ENCODE measurements around the gene IFI30. TPM values are rescaled to one million over a fixed set of nuclear protein-coding genes. Genes with fewer than 3 reads are reported as not detected.

Gene IFI30
- total and polyA plus RNA-seq, 2 experiments from 2014 or later = 27.4 to 34.4 TPM

DNA sequence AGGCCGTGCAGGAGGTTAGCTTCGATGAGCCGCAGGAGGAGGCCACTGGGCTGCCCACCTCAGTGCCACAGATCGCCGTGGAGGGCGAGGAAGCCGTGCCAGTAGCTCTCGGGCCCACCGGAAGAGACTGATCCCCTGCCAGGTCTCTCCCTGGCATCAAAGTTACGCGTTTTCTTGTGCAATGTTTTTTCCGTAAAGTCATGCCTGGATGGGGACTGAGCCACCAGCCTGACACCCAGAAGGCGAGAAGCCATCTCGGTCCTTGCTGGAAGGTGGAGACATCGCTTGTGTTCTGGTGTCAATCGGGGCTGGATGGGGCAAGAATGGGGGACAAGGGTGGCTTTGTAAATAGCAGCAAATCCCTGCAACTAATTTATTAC, 24.0 kb upstream of the IFI30 start:
- H3K79me2 ChIP-seq (replicated peaks; ENCODE audit: insufficient read depth) = peaks cover 5% of the 10 kb centered on the region
- Mint-ChIP-seq H3K27ac (no peak overlapping the region), H3K9me3 (no peaks in the 10 kb centered on the region), H3K4me1 (peaks cover 13% of the 10 kb centered on the region), H3K36me3 (ENCODE audit: low read depth) (peaks cover 15% of the 10 kb centered on the region), H3K27me3 (ENCODE audit: insufficient read depth, low read depth, poor library complexity) (peaks cover 2% of the 10 kb centered on the region), H3K4me3 (no peak overlapping the region)
- no peak for ATAC-seq
- no peak for DNase-seq (ENCODE audit: low spot score)
- H3K4me1 ChIP-seq (ENCODE audit: insufficient read depth) = peaks cover 5% of the 10 kb centered on the region; the same call in 1 of the 2 replicates
- no peaks in the 10 kb centered on the region for H3K36me3 ChIP-seq (ENCODE audit: insufficient read depth)
- no peak overlapping the region for H3K4me2 ChIP-seq
- H3K27ac ChIP-seq (ENCODE audit: low read depth) = no peak overlapping the region
- no peak overlapping the region for H3K4me3 ChIP-seq
- TF ChIP-seq NANOG (IDR thresholded peaks at IDR 0.05; ENCODE audit: borderline replicate concordance) = no peak
- no peak for TF ChIP-seq EZH2 (IDR thresholded peaks at IDR 0.05; ENCODE audit: low read depth, unreplicated experiment)
- TF ChIP-seq CREB1 (CRISPR knock-in tag; IDR thresholded peaks at IDR 0.05; ENCODE audit: low read depth) = no peak
- no peak for TF ChIP-seq ZNF331 (CRISPR knock-in tag; IDR thresholded peaks at IDR 0.05; ENCODE audit: low read depth)
- TF ChIP-seq JUNB (IDR thresholded peaks at IDR 0.05; ENCODE audit: unreplicated experiment) = no peak
- H3K27me3 ChIP-seq (ENCODE audit: insufficient read depth) = no peaks in the 10 kb centered on the region
- peaks cover under 1% of the 10 kb centered on the region for H4K20me1 ChIP-seq (replicated peaks; ENCODE audit: insufficient read depth)
- H2AFZ ChIP-seq = no peak overlapping the region
- H3F3A ChIP-seq (replicated peaks; ENCODE audit: low read depth) = peaks cover 12% of the 10 kb centered on the region; the same call in 1 of the 2 replicates
- H3K9me2 ChIP-seq (ENCODE audit: insufficient read depth) = no peaks in the 10 kb centered on the region

DNA sequence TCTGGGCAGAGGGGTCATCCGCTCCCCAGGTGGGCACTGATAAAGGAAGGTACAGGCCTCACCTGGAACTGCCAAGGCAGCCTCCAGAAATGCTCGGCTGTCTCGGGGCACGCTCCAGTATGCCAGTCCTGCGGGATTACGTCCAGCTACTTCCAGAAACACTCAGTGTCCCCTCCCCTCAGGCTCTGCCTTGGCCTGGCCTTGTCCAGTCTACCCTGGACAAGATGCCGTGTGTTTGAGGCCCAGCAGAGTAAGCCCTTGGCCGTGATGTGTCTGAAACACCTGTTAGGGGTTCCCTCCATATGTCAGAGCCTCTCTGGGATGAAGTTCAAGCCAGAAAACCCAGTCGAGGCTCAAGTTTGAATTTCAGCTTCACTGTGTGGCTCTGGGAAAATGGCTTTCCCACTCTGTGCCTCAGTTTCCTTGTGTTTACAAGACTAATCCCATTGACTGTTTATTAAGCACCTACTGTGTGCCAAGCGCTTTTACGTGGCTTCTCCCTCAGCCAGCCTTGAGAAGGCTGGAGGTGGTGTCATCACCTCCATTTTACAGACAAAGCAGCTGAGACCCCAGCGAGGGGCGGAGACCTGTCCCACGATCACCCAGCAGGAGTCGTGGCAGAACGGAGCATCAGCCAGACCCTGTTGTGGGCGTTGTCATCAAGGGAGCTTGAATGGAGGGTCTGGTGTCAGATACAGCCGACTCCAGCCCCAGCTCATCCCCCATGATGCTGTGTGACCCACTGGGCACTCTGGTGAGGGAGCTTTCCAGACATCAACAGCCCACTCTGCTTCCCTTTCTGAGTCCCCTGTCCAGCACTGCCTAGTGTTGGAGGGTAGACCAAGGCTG, 22.6 kb upstream of the IFI30 start:
- DNase-seq (ENCODE audit: low spot score) (no peak), ATAC-seq (no peak)
- H3K4me3 Mint-ChIP-seq = peak overlapping the region; percentile 85; the same call in 1 of the 3 replicates
- H3K36me3 Mint-ChIP-seq (ENCODE audit: low read depth) = peaks cover 8% of the 10 kb centered on the region; the same call in 1 of the 3 replicates
- peak overlapping the region; percentile 78; the same call in 1 of the 2 replicates for H3K4me2 ChIP-seq
- H3K4me1 ChIP-seq (ENCODE audit: insufficient read depth) = peaks cover 5% of the 10 kb centered on the region; the same call in 1 of the 2 replicates
- H3F3A ChIP-seq (replicated peaks; ENCODE audit: low read depth) = peaks cover 12% of the 10 kb centered on the region; the same call in 1 of the 2 replicates
- peaks cover 14% of the 10 kb centered on the region for H3K4me1 Mint-ChIP-seq
- peaks cover 9% of the 10 kb centered on the region for H4K20me1 ChIP-seq (replicated peaks; ENCODE audit: insufficient read depth)
- no peaks in the 10 kb centered on the region for H3K36me3 ChIP-seq (ENCODE audit: insufficient read depth)
- H3K9me2 ChIP-seq (ENCODE audit: insufficient read depth) = no peaks in the 10 kb centered on the region
- TF ChIP-seq, protein P1, sequence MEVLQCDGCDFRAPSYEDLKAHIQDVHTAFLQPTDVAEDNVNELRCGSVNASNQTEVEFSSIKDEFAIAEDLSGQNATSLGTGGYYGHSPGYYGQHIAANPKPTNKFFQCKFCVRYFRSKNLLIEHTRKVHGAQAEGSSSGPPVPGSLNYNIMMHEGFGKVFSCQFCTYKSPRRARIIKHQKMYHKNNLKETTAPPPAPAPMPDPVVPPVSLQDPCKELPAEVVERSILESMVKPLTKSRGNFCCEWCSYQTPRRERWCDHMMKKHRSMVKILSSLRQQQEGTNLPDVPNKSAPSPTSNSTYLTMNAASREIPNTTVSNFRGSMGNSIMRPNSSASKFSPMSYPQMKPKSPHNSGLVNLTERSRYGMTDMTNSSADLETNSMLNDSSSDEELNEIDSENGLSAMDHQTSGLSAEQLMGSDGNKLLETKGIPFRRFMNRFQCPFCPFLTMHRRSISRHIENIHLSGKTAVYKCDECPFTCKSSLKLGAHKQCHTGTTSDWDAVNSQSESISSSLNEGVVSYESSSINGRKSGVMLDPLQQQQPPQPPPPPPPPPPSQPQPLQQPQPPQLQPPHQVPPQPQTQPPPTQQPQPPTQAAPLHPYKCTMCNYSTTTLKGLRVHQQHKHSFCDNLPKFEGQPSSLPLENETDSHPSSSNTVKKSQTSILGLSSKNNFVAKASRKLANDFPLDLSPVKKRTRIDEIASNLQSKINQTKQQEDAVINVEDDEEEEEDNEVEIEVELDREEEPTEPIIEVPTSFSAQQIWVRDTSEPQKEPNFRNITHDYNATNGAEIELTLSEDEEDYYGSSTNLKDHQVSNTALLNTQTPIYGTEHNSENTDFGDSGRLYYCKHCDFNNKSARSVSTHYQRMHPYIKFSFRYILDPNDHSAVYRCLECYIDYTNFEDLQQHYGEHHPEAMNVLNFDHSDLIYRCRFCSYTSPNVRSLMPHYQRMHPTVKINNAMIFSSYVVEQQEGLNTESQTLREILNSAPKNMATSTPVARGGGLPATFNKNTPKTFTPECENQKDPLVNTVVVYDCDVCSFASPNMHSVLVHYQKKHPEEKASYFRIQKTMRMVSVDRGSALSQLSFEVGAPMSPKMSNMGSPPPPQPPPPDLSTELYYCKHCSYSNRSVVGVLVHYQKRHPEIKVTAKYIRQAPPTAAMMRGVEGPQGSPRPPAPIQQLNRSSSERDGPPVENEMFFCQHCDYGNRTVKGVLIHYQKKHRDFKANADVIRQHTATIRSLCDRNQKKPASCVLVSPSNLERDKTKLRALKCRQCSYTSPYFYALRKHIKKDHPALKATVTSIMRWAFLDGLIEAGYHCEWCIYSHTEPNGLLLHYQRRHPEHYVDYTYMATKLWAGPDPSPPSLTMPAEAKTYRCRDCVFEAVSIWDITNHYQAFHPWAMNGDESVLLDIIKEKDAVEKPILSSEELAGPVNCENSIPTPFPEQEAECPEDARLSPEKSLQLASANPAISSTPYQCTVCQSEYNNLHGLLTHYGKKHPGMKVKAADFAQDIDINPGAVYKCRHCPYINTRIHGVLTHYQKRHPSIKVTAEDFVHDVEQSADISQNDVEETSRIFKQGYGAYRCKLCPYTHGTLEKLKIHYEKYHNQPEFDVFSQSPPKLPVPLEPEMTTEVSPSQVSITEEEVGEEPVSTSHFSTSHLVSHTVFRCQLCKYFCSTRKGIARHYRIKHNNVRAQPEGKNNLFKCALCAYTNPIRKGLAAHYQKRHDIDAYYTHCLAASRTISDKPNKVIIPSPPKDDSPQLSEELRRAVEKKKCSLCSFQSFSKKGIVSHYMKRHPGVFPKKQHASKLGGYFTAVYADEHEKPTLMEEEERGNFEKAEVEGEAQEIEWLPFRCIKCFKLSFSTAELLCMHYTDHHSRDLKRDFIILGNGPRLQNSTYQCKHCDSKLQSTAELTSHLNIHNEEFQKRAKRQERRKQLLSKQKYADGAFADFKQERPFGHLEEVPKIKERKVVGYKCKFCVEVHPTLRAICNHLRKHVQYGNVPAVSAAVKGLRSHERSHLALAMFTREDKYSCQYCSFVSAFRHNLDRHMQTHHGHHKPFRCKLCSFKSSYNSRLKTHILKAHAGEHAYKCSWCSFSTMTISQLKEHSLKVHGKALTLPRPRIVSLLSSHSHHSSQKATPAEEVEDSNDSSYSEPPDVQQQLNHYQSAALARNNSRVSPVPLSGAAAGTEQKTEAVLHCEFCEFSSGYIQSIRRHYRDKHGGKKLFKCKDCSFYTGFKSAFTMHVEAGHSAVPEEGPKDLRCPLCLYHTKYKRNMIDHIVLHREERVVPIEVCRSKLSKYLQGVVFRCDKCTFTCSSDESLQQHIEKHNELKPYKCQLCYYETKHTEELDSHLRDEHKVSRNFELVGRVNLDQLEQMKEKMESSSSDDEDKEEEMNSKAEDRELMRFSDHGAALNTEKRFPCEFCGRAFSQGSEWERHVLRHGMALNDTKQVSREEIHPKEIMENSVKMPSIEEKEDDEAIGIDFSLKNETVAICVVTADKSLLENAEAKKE (CRISPR knock-in tag; IDR thresholded peaks at IDR 0.05) = no peak
- 0 out of 2 replicates have a peak, but pooled peaks have one; percentile 23 for TF ChIP-seq POLR2AphosphoS5 (IDR thresholded peaks at IDR 0.05; ENCODE audit: low read depth)
- H3K79me2 ChIP-seq (replicated peaks; ENCODE audit: insufficient read depth) = peaks cover 7% of the 10 kb centered on the region
- no peak overlapping the region for H3K27ac Mint-ChIP-seq
- H3K4me3 ChIP-seq = peak overlapping the region; percentile 55; the same call in 1 of the 2 replicates
- no peak overlapping the region for H3K27ac ChIP-seq (ENCODE audit: low read depth)
- no peaks in the 10 kb centered on the region for H3K9me3 Mint-ChIP-seq
- no peak overlapping the region for H2AFZ ChIP-seq
- peaks cover 2% of the 10 kb centered on the region for H3K27me3 Mint-ChIP-seq (ENCODE audit: insufficient read depth, low read depth, poor library complexity)
- H3K27me3 ChIP-seq (ENCODE audit: insufficient read depth) = no peaks in the 10 kb centered on the region

Measured in GM23338 (cell line).